DMS114 treated with DMSO at 0.1 percent for 48 hours (cell line): ENCODE data around the gene TMEM41B.

Source experiments
- DNase-seq: peaks from one replicate; lab custom pipeline; 2025; ENCODE audit not compliant: unreplicated experiment; lab: John Stamatoyannopoulos, UW

Gene TMEM41B

GRCh38 chr11:9310485-9311090 is 3.8 kb downstream of the TMEM41B start:
- no peak for DNase-seq

- no peak for DNase-seq
These were observed 10.2 kb downstream of the TMEM41B start for GRCh38 chr11:9304178-9304577.

- no peak for DNase-seq
These were observed 11.9 kb downstream of the TMEM41B start for GRCh38 chr11:9302448-9302847.

- no peak for DNase-seq
These were observed 12.7 kb downstream of the TMEM41B start for GRCh38 chr11:9301720-9302119.

GRCh38 chr11:9293646-9294045 is 20.7 kb downstream of the TMEM41B start:
- DNase-seq: no peak

GRCh38 chr11:9285850-9286587 is 28.4 kb downstream of the TMEM41B start:
- DNase-seq: no peak

GRCh38 chr11:9280655-9281301 is 33.6 kb downstream of the TMEM41B start:
- no peak for DNase-seq

- no peak for DNase-seq
These were observed 37.2 kb downstream of the TMEM41B start for GRCh38 chr11:9277176-9277575.

GRCh38 chr11:9276571-9276970 is 37.8 kb downstream of the TMEM41B start:
- no peak for DNase-seq

GRCh38 chr11:9274499-9275258 is 39.7 kb downstream of the TMEM41B start:
- DNase-seq: no peak

- no peak for DNase-seq
These were observed 40.7 kb downstream of the TMEM41B start for GRCh38 chr11:9273376-9274336.

GRCh38 chr11:9269492-9270013 is 44.8 kb downstream of the TMEM41B start:
- DNase-seq: no peak

GRCh38 chr11:9267680-9268079 is 46.7 kb downstream of the TMEM41B start:
- no peak for DNase-seq

GRCh38 chr11:9266926-9267325 is 47.5 kb downstream of the TMEM41B start:
- no peak for DNase-seq

- no peak for DNase-seq
These were observed 48.2 kb downstream of the TMEM41B start for GRCh38 chr11:9266132-9266736.

GRCh38 chr11:9265211-9266131 is 48.9 kb downstream of the TMEM41B start, which contains the start of gene DENND5A:
DENND5A (minus strand) TSS chr11:9265350; CDS start chr11:9265069, 281 bp downstream.
- DNase-seq: peak; percentile 63

- no peak for DNase-seq
These were observed 49.8 kb downstream of the TMEM41B start for GRCh38 chr11:9264316-9265210.
